NCI-H146 treated with DMSO at 0.1 percent for 48 hours (cell line): ENCODE data around the gene GRHL3.
"Not testable (repeated sequence)": the region's sequence is repeated elsewhere in the genome, so short reads cannot be mapped to it uniquely, and the experiment has no call there.

Experiments used
- DNase-seq: peaks from one replicate; lab custom pipeline; 2025; ENCODE audit not compliant: unreplicated experiment; lab: John Stamatoyannopoulos, UW

GRHL3 gene

DNA sequence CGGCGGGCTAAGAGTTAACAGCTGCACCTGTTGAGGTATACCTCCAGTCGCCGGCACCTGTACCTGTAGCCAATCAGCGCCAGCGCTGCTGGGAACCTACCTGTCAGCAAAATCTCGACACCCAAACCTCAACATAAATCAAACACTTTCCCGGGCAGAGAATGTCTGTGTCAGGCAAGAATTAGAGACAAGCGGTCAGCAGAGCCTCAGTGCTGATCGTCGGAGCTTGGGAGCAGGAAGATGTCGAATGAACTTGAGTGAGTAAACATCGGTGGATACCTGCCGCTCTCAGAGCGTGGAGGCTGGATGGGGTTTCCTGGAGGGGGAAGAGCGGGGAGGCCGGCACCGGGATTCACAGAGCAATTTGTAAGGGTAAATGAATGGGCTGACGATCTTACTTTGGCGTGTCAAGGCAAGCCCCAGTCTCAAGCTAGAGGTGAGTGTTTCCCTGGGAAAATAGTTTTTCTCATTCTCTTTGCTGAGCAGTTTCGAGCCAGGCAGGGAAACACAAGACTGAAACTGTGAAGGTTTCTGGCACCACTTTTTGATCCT lies at the start of gene GRHL3:
GRHL3 (plus strand) TSS at position 46 of the 552 bp plus-strand sequence; CDS start at position 241, 195 bp downstream.
- DNase-seq: no peak

DNA sequence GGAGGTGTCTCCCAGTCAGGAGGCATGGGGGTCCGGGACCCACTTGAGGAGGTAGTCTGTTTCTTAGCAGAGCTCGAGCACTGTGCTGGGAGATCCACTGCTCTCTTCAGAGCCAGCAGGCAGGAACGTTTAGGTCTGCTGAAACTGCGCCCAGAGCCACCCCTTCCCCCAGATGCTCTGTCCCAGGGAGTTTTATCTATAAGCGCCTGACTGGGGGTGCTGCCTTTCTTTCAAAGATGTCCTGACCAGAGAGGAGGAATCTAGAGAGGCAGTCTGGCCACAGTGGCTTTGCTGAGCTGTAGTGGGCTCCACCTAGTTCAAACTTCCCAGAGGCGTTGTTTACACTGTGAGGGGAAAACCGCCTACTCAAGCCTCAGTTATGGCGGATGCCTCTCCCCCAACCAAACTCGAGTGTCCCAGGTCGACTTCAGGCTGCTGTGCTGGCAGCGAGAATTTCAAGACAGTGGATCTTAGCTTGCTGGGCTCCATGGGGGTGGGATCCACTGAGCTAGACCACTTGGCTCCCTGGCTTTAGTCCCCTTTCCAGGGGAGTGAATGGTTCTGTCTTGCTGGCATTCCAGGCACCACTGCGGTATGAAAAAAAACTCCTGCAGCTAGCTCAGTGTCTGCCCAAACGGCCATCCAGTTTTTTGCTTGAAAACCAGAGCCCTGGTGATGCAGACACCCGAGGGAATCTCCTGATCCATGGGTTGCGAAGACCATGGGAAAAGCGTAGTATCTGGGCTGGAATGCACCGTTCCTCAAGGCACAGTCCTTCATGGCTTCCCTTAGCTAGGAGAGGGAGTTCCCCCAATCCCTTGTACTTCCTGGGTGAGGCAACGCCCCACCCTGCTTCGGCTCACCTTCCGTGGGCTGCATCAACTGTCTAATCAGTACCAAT lies 44.7 kb upstream of the GRHL3 start:
- not testable (repeated sequence) for DNase-seq

DNA sequence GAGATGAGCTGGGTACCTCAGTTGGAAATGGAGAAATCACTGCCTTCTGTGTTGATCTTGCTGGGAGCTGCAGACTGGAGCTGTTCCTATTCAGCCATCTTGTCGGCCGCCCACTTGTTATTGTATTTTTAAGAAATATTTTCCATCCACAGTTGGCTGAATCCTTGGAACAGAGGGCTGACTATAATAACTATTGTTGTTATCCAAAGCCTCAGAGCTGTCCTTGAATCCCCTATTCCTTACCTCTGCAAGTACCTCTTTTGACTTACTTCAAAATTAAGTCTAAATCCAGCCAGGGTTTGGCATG lies 44.1 kb upstream of the GRHL3 start:
- DNase-seq: no peak

DNA sequence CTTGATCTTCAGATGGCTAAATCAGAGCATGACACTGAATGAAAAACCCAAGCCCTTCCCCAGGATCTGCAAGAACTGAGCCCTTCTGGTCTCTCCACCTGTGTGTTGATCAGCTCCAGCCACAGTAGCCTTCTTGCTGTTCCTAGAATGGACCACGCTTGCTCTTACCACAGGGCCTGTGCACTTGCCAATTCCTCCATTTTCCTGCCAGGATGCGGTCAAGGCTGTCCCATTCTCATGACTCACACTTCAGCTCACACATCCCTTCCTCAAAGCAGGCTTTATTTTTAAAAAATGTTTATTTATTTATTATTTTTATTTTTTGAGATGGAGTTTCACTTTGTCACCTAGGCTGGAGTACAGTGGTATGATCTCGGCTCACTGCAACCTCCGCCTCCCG lies 43.6 kb upstream of the GRHL3 start:
- DNase-seq: no peak

DNA sequence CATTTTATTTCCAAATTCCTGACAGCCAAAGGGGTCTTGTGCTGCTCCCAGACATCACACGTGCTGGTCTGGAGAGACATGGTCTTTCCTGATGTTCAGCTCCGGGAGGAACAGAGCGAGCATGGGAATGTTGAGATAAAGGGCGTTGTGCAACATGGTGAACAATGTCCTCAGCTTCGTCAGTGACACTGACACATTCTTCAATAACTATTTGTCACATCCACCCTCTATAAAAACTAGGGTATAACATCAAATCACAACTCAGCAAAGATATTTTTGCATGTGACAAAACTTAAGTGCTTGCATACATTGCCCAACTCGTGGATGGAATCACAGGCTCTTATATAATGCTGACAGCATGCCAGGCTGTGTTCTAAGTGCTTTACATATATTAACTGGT lies 42.4 kb upstream of the GRHL3 start:
- DNase-seq: no peak

DNA sequence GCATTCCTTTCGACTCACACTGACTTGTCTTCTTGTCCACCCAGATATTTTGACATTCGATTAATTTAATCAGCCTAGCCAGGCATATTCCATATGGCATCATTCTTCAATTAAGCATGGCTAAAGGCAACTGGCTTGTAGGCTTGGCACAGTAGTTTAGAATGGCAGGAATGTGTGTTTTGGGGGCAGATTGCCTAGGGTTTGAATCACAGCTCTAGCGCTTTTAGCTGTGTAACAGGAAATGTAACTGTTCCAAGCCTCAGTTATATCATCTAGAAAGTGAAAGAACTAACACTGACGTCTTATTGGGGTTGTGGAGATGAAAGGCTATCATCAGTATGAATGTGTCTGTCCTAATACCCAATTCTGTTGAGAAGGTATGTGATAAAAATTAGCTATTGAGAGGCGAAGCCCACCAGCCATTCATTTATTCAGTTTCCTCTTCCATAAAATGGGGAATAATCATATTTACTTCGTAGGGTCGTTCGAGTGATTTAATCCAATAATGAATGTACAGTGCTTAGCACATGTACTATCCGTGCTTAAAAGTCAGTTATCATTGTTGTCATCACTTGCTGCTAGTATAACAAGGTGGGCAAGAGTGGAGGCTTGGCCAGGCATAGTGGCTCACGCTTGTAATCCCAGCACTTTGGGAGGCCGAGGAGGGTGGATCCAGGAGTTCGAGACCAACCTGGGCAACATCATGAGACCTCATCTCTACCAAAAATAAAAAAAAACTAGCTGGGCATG lies 41.6 kb upstream of the GRHL3 start:
- no peak for DNase-seq

DNA sequence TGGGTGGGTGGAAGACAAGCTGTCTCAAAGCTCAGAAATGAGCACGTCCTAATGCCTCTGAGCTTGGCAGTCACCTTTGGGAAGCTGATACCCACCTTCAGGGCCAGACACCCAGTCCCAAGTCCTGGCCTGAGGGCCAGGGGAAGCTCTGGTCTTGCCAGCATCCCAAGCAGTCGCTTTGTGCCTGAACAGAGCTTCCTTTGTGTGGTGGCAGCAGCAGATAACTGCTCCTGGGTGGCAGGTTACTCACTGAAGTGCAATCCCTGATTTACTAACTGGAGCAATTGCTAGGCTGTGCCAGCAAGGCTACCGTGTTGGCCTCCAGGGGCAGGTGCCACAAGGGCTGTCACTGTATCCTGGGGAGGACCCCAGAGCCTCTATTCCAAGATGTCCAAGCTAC lies 40.4 kb upstream of the GRHL3 start:
- no peak for DNase-seq

DNA sequence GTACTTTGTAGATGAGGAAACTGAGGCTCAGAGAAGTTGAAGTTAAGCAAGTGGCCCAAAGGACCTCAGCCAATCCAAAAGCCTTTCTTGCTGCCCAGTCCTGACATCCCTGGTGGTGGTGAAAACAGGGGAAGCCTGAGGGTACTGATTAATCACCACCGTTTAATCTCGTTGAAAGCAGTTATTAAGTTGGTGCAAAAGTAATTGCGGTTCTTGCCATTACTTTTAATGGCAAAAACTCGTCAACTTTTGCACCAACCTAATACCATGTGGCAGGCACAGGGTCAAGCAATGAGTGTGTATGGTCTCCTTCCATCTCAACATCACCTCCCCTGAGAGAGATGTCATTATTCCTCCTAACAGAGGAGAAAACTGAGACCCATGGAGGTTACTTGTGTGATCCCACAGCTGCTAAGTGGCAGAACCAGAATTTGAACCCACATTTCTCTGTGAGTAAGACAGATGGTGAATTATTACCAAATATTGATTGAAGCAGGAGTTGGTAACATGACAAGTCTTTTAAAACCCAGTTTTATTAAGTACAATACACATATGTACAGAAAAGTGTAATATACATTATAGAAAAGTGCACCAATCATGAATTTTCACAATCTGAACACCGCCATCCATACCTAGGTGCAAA lies 39.4 kb upstream of the GRHL3 start:
- no peak for DNase-seq

DNA sequence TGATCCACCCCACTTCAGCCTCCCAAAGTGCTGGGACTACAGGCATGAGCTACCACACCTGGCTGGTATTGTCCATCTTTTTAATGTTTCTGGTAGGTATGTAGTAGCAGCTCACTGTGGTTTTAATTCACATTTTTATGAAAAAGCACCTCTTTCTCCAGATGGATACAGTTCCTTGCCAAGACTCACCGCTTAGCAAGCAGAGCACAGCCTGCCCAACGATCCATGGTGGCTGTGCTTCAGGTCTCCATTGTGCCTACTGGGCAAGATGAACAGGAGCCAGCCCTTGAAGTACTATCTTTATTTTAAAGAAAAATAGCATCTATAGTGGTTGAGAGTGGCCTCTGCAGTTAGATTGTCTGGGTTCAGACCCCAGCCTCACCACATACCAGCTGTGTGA lies 37.6 kb upstream of the GRHL3 start:
- no peak for DNase-seq

DNA sequence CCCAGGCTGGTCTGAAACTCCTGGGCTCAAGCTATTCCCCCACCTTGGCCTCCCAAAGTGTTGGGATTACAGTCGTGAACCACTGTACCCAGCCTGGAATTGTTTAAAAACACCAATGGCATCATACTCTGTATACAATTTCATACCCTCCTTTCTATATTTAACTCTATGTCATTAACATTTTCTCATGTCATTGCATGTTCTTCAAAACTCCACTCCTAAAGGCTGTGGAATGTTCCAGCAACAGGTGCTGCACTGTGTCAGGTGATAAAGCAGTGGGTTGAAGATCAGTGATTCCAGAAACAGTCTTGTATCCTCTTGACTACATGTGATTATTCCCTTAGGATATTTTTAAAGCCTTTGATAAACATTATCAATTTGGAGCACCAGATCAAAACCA lies 36.7 kb upstream of the GRHL3 start:
- no peak for DNase-seq

DNA sequence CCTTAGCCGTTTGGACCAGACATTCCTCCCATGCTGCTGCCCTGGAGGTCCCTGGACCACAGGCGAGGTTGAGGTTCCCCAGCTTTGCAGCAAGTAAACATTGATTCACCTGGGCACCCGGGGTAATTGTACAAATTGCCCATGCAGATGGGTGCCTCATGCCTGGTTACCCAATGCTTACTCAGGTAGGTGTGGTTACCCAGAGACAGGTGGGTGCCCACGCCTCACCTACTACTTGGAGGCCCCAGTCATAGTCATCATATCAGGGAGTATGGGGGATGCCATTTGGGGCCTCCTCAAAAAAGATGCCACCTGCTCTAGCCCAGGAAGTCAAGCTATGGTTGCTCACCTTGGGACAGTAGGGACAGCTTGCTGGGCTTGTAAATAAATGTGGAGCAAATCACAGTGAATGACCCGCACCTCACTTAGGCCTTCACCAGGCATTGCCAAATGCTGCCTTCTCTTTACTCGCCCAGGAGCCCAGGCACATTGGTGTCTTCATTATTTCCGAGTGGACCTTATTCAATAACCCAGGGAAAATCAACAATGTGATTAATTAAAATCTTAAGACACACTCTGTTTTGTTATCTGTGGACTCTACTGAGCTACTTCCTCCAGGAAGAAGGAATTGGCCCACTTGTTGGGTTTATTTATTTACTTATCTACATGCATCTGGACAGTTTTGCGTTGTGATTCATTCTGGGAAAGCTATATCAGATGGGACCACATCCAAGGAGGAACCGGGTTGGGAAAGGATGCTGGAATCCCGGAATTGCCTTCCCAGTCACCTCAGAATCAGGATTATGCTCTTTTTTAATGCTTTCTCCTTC lies 35.6 kb upstream of the GRHL3 start:
- DNase-seq: no peak

DNA sequence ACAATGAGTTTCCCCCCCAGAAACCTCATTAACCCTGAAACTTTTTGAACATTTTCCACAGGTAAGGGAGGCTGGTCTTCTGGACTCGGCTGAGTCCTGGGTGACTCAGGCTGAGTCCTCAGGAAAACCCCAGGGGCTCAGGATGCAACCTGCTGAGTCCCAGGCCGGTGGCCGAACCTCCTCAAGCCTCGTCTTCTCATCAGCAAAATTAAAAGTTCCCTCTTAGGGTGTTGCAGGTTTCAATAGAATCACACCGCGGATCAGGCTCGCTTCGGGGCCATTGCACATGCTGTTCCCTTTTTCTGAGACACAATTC lies 35.0 kb upstream of the GRHL3 start:
- no peak for DNase-seq

DNA sequence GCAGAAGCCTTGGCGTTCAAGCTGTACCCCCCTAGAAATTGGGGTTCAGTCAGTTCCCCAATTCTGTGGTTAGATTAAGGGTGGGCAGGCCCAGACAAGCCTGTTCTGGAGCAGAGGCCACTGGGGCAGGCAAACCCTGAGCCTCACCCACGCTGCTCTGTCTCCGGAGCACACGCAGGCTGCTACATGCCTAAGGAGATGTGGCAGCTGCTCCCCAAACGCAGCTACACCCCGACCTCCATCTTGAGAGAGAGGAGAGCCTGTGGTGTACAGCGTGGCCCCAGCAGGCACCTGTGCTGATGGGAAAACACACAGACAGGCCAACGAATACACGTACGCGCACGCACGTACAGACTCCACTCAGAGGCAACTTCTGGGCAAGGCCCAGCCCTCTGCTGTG lies 33.9 kb upstream of the GRHL3 start:
- no peak for DNase-seq

DNA sequence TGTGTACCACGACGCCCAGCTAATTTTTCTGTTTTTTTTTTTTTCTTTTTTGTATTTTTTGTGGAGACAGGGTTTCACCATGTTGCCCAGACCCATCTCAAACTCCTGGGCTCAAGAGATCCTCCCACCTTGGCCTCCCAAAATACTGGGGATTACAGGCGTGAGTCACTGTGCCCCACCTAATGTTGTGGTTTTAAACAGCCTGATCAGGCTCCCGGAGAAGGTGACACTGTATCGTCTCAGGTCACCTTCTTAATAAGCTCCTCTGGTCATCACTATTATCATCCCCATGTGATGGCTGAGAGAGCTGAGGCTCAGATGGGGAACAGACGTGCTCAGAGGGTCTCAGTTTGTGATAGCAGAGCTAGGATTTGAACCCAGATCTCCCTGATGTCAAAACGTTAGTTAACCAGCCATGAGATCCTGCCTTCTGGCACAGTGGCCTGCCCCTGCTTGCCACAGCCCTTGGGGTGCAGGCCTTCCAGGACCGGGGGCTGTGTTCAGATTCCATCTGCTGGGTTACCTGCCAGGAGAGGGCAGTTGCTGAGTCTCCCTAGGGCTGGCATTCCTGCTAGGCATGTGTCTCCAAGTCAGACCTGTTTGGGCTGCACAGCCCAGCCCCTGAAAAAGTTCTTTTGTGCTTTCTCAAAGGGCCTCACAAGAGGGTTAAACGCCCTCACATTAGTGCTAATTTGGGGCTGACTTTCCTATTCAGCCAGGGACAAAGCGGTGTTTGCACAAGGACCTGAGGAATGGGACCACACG lies 32.7 kb upstream of the GRHL3 start:
- DNase-seq: no peak

DNA sequence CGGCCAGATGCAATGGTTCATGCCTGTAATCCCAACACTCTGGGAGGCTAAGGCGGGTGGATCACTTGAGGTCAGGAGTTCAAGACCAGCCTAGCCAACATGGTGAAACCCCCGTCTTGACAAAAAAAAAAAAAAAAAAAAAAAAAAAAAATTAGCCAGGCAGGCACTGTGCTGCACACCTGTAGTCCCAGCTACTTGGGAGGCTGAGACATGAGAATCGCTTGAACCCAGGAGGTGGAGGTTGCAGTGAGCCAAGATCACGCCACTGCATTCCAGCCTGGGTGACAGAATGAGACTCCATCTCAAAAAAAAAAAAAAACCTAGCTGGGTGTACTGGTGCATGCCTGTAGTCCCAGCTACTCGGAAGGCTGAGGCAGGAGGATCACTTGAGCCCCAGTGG lies 31.4 kb upstream of the GRHL3 start:
- not testable (repeated sequence) for DNase-seq

DNA sequence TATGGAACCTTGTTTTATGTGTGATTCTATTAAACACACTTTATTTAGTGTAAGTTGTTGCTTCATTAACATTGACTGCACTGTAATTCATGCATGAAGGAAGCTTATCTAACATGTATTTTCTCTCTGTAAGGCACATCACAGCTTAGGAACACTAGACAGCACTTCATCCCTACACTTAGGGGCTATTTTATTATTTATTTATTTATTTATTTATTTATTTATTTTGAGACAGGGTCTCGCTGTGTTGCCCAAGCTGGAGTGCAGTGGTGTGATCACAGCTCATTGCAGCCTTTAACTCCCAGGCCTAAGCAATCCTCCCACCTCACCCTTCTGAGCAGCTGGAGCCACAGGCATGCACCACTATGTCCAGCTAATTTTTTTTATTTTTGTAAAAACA lies 30.7 kb upstream of the GRHL3 start:
- no peak for DNase-seq

DNA sequence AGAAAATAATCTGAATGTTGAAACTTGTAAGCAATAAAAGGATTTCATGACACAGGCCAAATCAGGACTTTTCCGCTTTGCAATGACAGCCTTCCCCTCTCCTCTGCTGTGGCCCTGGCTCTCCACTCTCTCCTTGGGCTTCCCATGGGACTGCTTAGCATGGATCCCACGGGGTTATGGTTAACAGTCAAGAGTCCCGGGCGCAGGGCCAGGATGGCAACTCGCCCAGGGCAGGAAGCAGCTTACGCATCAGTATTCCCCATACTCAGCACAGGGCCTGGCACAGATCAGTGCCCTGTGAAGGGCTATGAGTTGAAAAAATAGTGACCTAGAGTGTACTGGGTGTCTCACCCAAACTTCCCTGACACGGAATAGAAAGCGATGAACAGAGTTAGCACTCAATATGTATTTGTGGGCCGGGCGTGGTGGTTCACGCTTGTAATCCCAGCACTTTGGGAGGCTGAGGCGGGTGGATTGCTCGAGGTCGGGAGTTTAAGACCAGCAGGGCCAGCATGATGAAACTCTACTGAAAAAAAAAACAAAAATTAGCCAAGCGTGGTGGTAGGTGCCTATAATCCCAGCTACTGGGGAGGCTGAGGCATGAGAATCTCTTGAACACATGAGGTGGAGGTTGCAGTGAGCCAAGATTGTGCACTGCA lies 29.1 kb upstream of the GRHL3 start:
- DNase-seq: no peak

DNA sequence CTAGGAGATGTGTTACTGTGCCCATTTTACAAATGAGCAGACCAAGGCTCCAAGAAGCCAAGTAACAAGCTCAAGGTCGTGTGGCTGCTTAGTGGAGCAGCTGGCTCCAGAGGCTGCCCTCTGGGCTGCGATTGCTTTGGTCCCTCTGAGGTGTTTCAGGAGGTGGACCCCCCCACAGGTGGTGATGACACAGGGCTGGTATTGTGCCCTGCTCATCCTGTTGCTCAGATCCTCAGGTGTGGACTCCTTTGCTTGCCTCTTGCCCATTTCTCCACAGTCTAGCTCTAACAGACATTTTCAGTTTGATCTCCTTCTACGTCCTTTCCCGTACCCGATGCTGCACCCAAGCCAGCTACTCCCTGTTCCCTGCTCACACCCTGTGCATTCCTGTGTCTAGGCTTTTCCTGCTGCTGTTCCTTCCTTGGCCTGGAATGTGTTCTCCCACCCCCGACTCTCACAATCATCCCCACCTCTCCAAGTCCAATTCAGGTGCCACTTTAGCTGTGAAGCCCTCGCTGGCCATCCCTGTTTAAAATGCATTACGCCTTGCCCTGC lies 28.1 kb upstream of the GRHL3 start:
- DNase-seq: no peak

DNA sequence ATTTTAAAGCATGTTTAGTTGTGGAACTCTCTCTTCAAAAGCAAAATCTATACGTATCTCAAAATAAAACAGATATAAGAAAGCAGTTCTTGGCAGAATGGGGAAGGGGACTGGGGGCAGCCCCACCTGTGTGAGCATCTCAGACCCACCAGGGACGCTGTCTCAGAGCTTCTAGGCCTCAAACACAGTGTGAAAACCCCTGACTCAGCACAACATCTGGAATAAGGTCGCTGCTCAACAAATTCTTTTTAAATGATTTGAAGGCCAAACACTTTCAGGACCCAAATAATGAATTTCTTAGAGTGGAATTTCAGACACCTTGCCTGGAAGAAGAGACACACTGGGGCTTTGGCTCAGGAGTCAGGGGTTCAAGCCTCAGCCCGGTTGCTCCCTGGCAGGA lies 27.1 kb upstream of the GRHL3 start:
- no peak for DNase-seq
